ENCODE results near the gene SUPT20HL2.

- no peak for TF ChIP-seq ZFP30 (CRISPR knock-in tag; IDR thresholded peaks at IDR 0.05)
- TF ChIP-seq ZFP3 (CRISPR knock-in tag; IDR thresholded peaks at IDR 0.05), result no peak
- no peak for TF ChIP-seq PATZ1 (CRISPR knock-in tag; IDR thresholded peaks at IDR 0.05; ENCODE audit: borderline replicate concordance)
- no peak for TF ChIP-seq GLIS3 (CRISPR knock-in tag; IDR thresholded peaks at IDR 0.05)
- TF ChIP-seq ZNF8 (CRISPR knock-in tag; IDR thresholded peaks at IDR 0.05), result no peak
- TF ChIP-seq RARB (CRISPR knock-in tag; IDR thresholded peaks at IDR 0.05), result no peak
Measured at GRCh38 chrX:24262309-24262708, 51.6 kb downstream of the SUPT20HL2 start.
